Dermis microvascular lymphatic vessel endothelial cell (primary cell): Measurements from ENCODE around the gene SLC25A24. TPM values are rescaled to one million over a fixed set of nuclear protein-coding genes. Genes with fewer than 3 reads are reported as not detected.
"Not testable (repeated sequence)": the region's sequence is repeated elsewhere in the genome, so short reads cannot be mapped to it uniquely, and the experiment has no call there.

Experiments used
- DNase-seq, 2 donors: peaks; one replicate each; pipeline versions ENCODE4 v3.0.0 to v3.0.0-alpha.2; 2010; ENCODE audit warnings: low read depth in 2 of 2
- total RNA-seq: library from RNA; depleted of rRNA; stranded (reverse); fragments of >200 nt; gene quantifications from 2 replicates; pipeline ENCODE4 v1.2.1, GENCODE V29; 2014

The SLC25A24 gene
- total RNA-seq: 34.3 and 35.0 TPM in 2 replicates

DNA sequence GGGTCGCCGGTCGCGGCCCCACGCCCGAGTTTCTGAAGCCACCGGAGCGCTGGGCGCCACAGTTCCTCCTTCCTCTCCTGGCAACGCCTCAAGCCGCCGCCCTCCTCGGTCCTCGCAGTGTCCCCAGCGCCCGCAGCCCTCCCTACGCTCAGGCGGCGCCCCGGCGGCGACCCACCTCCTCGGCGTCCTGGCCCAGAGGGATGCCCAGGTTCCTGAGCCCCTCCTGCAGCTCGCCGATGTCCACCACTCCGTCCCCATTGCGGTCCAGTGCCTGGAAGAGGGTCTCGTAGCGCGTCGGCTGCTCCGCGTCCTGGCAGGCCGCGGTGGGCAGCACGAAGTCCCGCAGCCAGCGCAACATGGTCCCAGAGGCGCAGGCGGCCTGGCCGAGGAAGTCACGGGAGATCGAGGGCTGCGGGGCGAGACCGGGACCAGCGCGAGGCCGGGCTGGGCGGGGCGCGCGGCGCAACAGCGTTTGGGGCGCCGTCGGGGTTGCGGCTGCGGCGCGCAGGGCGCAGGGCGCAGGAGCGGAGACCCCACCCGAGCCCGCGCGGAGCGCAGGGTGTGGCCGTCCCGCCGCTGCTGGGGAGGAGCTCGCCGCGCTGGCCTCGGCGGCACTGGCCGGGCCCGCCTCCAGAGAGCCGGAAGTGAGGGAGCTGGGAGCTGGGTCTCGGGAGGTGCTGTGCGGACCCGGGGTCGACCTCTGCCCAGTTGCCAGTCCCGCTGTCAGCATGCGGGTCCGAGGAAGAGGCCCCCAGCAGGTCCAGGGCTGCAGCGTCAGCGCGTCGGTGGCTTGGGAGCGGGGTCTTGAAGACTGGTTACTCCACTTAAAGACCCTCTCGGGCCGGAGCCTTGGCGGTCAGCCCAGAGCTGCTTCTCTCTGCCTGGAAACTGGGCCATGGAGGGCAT is at the start of gene SLC25A24:
Gene SLC25A24 (minus strand): TSS at position 563 of the 906 bp plus-strand sequence. CDS start 205 bp downstream, at position 358.
- peak in 1 of 2 donors; percentile 72 for DNase-seq

DNA sequence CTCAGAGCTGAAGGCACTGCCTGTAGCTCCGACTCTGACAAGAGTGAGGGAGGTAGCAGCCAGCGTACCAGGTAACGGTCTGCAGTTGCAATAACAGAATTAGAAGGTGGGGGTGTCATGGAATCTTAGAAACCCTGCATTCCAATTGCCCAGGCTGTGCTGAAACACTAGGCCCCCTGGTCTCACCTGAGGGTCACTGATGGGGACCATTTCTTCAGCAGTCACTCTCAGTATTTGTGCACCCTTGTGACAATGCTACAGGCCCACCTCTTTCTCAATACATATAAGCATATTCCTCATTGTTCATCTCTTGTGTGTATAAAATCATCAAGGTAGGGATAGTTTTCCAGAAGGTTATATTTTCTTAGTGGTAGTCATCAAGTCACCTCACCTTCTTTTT is 43.8 kb upstream of the SLC25A24 start, which contains the start of gene NBPF4:
Gene NBPF4 (minus strand): TSS at position 101 of the 400 bp plus-strand sequence. CDS start 315 bp downstream, outside the sequence.
- DNase-seq: not testable (repeated sequence)

DNA sequence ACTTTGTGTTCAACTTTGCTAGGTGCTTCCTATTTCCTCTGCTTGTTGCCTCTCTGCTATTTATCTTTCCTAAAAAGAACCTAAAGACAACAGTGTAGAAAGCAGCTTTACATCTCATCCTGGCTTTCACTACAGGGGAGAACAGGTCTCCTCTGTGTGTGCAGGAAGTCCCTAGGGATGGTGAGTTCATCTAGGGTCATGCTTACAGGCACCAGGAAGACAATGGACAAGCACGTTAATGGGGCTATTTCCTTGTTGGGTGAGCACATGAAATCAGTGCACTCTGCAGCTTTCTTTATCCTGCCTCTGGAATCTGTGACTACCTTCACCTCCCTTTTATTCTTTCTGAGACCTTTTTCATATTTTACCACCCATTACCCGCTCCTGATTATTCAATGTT is 39.3 kb upstream of the SLC25A24 start:
- not testable (repeated sequence) for DNase-seq

DNA sequence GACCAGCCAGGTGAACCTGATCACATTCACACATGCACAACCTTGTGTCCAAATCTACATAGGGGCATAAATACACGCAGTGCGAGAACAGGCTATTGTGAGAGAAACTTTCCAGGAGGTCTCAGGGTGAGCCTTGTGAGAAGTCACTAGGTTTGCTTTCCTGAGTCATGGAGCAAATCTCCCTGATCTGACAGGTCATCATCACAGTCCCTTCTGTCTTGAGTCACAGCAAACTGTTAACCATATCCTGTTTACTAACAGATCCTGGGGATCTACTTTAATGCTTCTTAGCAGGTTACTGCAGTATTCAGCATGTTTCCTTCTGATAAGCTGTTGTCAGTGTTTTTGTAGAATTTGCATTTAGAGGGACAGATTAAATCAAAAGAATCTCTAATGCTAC is 35.2 kb upstream of the SLC25A24 start:
- DNase-seq: not testable (repeated sequence)

DNA sequence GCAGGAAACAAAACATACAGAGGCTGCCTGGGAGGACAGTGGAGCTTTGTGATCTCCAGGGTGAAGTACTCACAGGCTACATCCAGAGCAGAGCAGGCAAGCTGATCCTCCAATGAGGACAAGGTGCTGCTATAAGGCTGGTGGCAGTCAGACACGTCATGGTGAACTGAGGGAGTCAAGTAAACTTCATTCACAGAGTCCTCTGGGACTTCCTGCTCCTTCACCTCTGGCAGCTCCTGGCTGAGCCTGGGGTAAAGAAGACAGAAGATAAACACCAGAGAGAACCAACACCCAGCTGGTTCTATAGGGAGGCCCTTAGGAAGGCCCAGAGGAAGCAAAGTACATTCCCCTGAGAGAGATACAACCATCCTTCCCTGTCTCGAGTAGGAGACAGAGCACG is 32.0 kb upstream of the SLC25A24 start:
- not testable (repeated sequence) for DNase-seq

DNA sequence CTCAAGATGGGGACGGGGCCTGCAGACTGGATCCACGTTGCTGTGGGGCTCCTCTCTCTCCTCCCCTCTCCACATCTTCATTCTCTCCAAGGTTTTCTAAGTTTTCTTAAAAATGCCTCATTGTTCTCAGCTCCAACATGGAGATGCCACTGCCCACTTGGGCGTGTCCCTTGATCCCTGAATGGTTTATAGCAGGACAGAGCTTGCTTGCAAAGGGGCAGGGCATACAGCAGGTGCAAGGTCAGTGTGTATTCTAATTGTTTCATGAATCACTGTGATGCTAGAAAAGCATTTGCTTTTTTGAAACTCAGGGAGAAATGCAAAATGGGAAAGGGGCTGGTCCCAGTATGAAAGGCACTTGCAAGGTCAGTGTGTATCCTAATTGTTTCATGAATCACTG is 29.8 kb upstream of the SLC25A24 start:
- not testable (repeated sequence) for DNase-seq

DNA sequence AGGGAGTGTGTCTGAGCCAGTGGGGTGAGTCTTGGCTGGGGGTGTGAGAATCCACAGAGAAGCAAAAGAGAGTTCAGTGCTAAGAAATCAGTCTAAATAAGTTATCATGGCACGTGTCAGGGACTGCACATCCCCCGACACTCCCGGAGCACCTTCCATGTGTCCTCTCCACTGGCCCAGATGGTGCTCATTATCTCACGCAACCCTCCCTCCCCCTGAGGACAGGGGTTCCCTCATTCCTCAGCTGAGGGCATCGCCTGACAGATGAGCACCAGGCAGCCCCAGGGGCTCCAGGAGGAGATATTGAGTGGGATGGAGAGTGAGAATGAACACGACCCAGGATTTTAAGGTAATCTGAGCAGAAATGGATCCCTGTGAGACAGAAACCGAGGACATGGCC is 27.6 kb upstream of the SLC25A24 start:
- not testable (repeated sequence) for DNase-seq

DNA sequence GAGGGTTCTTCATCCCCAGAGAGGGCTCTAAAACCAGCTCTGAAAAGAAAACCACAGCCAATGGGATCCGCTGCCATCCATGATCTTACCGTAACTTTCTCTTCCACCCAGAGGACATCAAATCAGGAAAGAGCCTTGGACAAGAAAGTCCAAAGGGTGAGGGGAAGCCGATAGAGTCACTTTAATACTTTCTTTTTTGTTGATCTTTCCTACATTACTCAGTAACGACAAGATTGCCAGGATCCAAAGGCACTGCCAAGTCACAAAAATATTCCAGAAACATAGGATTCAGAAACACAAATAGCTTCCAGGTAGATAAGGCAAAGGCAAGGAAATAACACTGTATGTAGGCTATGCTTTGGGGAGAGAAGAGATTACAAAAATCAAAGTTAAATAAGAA is 26.7 kb upstream of the SLC25A24 start:
- not testable (repeated sequence) for DNase-seq

DNA sequence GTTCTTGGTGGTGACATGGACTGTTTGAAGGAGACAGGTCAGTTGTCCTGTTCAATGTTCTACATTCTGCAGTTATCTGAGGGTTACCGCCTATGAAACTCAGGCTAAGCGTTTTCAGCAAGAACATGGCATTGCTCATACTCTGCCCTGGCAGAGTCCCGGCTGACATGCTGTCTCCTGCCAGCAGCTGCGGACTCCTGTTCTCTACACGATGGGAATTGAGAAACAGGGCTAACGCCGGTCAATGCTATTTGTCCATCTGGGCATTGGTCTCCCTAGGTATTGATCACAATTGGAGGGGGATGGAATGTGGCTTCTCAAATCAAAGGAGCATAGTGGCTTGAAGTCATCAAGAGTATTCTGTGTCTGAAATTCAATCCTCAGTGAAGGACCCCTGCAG is 23.1 kb upstream of the SLC25A24 start:
- DNase-seq: not testable (repeated sequence)

DNA sequence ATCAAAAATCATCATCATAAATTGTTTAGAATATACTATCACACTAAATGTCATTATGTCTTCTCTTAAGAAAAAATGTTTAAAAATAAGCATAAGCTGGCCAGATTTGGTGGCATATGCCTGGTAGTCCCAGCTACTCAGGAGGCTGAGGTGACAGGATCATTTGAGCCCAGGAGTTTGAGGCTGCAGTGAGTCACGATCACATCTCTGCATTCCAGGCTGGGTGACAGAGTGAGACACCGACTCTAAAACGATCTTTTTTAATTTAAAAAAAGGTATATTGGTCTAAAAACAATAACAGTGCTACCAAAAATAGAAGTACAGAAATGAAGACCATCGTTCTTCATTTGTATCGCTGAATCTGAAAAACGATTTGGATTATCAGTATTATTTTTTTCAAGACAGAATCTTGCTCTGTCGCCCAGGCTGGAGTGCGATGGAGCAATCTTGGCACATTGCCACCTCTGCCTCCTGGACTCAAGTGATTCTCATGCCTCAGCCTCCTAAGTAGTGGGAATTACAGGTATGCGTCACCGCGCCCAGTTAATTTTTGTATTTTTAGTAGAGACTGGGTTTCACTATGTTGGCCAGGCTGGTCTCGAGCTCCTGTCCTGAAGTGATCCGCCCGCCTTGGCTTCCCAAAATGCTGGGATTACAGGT is 17.5 kb upstream of the SLC25A24 start:
- DNase-seq: not testable (repeated sequence)

DNA sequence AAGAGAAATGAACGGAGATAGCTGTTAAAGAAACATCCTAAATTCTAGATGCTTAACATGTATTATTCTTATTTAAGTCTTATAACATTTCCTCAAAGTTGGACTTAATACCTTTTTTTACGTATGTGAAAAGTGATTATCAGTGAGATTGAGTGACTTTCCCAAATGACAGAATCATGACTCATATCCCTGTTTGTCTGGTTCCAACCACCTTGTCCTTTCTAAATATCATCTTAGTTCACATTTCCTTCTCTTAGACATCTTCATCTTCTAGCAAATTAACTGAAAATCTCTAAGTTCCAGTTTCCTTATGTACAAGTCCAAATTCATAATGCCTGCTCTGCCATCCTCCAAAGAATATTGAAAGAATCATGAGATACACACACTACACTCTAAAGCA is 16.9 kb upstream of the SLC25A24 start:
- DNase-seq: not testable (repeated sequence)

DNA sequence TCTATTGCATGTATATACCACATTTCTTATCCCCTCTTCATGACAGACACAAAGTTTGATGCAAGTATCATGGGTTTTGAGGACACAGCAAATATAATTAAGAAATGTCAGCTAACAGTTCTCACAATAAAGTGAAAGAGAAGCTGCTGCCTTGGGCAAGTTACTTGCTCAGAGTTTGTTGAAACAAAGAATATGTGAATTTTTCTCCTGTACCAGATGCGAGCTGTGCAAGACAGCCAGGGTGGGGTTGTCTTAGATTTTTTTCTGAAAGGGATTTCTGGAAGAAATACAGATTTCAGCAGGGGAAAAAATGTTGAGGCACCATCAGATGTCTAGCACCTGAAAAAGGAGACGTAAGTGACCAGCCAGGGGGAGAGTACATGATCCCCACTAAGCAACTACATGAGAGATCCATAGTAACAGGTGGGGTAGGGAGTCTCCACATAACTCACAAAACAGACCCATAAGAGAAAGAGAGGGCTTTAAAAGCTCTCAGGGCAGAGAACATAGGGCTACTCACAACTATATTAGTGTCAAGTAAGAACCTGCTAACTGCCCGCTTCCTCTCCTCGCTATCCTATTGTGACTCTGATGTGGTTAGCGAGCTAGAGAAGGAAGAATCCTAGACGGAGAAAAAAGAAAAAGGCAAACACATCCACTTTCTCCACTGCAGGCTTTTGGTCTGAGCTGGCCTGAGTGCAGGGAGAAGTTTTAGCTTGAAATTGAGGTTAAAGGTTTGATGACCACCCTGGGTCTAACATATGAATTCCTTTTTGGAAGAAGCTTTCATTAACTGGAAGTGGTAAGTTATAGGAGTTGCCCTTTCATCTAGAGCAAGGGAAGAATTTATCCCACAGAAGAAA is 16.1 kb upstream of the SLC25A24 start:
- DNase-seq: not testable (repeated sequence)

DNA sequence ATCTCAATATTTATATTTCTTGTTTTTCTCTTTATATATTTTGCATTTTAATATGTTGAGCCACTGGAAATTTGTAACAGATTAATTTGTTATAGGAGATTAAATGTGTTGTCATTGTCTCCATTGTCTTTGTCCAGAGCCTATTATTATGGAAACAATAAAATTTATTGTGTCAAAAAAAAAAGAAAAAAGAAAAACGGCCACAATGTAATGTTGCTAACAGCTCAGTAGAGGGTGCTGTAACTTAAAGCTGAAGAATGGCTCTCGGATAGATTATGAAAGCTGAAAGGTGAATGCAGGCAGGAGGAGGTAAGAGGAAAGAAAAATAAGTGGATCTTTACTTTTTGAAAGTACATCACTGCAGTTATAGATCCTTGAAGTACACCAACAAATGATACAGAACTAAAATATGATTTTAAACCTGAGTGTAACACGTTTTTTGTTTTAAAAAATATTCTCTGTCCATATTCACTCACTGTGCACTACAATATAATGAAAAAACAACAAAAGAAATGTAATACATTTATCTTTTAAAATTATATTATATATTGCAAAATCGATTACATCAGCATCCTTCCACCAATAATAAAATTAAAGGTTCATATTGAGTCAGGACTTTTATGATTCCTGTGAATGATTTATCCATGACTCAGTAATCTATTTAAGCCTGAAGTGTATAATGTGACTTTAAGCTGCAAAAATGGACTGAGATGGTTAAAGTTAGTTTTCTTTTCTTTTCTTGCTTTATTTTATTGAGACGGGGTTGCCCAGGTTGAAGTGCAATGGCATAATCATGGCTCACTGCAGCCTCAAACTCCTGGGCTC is 14.7 kb upstream of the SLC25A24 start:
- DNase-seq: peak in 1 of 2 donors; percentile 19

DNA sequence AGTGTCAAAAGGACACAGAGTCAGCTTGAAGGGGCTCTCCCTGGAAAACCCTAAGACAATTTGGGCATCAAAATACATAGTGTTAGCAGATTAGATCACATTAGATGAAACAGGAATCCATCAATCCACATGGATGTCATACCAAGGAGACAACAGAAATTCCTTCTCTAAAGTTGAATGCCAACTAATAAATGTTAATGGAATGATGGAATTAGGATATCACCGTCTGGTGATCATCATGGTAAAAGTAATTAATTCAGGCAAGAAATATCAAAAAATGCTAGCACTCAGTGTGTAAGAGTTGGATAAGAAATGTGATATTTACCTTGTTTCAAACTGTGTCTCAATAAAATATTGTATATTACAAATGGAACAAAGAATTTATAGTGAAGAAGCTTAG is 10.9 kb upstream of the SLC25A24 start:
- no peak for DNase-seq

DNA sequence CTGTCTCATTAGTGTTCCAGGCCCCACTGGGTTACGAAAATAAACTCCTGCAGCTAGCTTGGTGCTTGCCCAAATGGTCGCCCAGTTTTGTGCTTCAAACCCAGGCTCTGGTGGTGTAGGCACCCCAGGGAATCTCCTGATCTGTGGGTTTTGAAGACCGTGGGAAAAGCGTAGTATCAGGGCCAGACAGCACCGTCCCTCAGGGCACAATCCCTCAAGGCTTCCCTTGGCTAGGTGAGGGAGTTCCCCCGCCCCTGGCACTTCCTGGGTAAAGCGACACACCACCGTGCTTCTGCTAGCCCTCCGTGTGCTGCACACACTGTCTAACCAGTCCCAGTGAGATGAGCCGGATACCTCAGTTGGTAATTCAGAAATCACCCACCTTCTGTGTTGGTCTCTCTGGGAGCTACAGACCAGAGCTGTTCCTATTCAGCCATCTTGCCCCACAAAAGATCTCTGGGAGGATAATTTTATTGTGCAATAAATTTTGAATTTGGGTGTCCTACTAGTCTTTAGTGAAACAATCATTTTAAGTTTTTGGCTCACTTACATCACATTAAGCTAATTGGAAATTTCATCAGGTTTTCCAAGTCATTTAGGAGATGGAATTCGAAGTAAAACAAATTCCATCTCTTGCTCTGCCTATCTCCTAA is 9.4 kb upstream of the SLC25A24 start:
- DNase-seq: no peak

DNA sequence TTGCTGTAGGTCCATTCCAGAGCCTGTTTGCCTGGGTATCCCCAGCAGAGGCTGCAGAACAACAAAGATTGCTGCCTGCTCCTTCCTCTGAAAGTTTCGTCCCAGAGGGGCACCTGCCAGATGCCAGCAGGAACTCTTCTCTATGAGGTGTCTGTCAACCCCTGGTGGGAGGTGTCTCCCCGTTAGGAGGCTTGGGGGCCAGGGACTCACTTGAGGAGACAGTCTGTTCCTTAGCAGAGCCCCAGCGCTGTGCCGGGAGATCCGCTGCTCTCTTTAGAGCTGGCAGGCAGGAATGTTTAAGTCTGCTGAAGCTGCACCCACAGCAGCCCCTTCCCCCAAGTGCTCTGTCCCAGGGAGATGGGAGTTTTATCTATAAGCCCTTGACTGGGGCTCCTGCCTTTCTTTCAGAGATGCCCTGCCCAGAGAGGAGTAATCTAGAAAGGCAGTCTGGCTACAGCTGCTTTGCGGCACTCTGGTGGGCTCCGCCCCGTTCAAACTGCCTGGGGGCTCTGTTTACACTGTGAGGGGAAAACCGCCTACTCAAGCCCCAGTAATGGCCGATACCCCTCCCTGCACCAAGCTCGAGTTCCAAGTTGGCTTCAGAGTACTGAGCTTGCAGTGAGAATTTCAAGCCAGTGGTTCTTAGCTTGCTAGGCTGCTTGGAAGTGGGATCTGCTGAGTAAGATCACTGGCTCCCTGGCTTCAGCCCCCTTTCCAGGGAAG is 8.7 kb upstream of the SLC25A24 start:
- no peak for DNase-seq

DNA sequence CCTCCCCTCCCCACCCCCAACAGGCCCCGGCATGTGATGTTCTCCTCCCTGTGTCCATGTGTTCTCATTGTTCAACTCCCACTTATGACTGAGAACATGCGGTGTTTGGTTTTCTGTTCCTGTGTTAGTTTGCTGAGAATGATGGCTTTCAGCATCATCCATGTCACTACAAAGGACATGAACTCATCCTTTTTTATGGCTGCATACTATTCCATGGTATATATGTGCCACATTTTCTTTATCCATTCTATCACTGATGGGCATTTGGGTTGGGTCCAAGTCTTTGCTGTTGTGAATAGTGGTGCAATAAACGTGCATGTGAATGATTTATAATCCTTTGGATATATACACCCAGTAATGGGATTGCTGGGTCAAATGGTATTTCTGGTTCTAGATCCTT is 3.4 kb upstream of the SLC25A24 start:
- DNase-seq: not testable (repeated sequence)

DNA sequence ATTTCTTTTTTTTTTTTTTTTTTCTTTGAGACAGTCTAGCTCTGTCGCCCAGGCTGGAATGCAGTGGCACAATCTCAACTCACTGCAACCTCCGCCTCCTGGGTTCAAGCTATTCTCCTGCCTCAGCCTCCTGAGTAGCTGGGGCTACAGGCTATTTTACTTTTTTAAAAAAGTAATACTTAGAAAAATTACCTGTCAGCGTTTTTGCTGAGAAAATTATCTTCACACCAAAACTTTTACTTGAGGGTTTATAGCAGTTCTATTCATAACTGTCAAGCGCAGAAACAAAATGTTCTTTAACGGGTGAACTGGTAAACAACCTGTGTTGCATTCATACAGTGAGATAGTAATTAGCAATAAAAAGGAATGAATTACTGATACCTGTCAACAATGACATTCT is 1.5 kb upstream of the SLC25A24 start:
- no peak for DNase-seq

DNA sequence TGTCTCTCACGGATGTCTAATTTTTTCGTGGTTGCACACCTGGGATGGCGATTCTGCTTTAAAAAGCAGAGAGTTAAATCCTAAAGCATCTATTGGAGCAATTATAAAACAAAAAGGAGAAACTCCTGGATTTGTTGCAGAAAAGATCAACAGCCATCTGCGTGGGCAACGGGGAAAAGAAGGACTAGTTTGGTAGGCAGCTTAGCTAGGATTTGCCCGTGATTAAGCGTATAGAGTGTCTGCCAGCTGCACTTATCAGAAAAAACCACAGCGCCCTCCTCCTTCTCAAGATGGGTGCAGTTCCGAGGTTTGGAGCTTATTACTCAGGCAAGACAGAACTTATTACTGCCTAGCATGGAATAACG is 526 bp upstream of the SLC25A24 start:
- DNase-seq: peak in 1 of 2 donors; percentile 65
